Measurements from ENCODE around the gene SFSWAP. TPM values are rescaled to one million over a fixed set of nuclear protein-coding genes. Genes with fewer than 3 reads are reported as not detected.

SFSWAP gene
- total RNA-seq, 1 experiment from 2014 or later = 76.3 TPM

DNA sequence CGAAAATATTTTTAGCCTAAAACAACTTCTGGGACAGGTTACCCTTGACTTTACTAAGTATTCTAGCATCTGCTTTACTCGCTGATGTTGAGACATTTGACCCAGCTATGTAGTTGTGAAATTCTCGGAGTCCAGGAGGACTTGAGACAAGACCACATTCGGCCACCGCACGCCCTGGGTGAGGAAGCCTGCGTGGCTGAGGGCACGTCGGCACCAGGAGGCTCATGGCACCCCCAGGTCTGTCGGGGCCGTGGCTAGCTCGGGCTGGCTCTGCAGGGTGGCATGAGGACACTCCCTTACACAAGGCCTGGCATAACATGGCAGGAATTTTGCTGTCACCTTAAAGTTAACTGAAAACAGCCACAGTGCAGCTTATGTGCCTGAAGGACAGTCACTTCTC is 59.2 kb downstream of the SFSWAP start (continued):
- TF ChIP-seq ATF1 (CRISPR knock-in tag; IDR thresholded peaks at IDR 0.05) = no peak

DNA sequence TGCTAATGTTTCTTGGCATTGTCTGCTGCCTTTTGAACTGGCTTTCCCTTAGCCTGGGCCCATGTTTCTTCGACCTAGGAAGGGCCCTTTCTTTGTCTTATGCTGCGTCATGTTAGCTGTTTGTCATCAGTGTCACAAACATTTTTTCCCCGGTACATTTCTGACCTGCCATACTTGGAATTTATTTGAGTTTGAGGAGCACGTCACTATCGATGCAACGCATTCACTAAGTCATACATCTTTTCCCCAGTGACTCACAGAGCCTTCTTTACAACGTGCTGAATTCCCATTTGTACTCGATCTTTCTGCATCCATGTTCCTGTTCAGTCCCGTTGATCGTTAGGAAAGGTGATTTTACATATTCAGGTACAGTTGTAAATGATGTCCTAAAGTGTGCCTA is 61.1 kb downstream of the SFSWAP start:
- CTCF ChIA-PET = no interaction called here
- Mint-ChIP-seq H3K4me3 (no peak overlapping the region), H3K4me1 (peaks cover 50% of the 10 kb centered on the region), H3K27me3 (ENCODE audit: low read depth) (no peaks in the 10 kb centered on the region), H3K27ac (peak overlapping the region; percentile 43; the same call in 1 of the 2 replicates), H3K9me3 (no peaks in the 10 kb centered on the region), H3K36me3 (peaks cover 42% of the 10 kb centered on the region)
- POLR2A ChIA-PET = no interaction called here
- DNase-seq (ENCODE audit: low spot score) (no peak), ATAC-seq (no peak)
- no peak for TF ChIP-seq RORB (CRISPR knock-in tag; IDR thresholded peaks at IDR 0.05)

DNA sequence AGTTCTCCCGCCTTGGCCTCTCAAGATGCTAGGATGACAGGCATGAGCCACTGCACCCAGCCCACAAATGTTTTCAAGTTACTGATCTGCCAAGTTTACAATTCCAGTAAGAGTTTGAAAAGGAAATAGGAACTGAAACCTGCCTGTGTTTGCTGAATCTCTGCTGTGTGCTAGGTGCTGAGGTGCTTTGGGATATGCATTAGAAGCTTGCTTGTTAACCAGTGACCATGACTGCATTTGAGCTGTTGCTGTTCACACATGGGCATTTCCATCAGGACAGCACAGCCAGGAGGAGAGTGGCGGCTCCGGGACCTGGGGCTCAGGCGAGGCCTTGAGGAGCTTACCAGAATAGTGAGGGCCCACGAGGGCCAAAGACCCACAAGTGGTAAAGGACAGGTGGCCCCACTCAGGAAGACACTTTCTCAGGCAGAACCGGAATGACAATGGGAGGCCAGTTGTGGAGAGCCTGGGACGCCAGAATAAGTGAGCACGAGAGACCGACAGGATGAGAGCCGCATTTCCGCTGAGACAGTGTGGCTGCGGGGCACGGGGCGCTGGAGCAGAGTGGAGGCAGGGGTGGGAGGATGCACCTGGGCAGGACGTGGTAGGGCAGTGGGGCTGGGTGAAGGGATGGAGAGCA is 62.8 kb downstream of the SFSWAP start:
- Mint-ChIP-seq H3K4me3 (peak overlapping the region; percentile 21; the same call in 1 of the 2 replicates), H3K4me1 (peaks cover 50% of the 10 kb centered on the region), H3K27me3 (ENCODE audit: low read depth) (no peaks in the 10 kb centered on the region), H3K9me3 (no peaks in the 10 kb centered on the region), H3K27ac (peak overlapping the region; percentile 91), H3K36me3 (peaks cover 44% of the 10 kb centered on the region)
- ATAC-seq = peak; percentile 88
- CTCF ChIA-PET = interaction anchor here (1.0 to 3.5 kb wide), 2 partner anchors 19 to 23 kb away, joined by 3 to 16 read pairs; no protein-coding TSS in a partner anchor
- TF ChIP-seq, protein P1, sequence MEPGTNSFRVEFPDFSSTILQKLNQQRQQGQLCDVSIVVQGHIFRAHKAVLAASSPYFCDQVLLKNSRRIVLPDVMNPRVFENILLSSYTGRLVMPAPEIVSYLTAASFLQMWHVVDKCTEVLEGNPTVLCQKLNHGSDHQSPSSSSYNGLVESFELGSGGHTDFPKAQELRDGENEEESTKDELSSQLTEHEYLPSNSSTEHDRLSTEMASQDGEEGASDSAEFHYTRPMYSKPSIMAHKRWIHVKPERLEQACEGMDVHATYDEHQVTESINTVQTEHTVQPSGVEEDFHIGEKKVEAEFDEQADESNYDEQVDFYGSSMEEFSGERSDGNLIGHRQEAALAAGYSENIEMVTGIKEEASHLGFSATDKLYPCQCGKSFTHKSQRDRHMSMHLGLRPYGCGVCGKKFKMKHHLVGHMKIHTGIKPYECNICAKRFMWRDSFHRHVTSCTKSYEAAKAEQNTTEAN (CRISPR knock-in tag; IDR thresholded peaks at IDR 0.05) = 0 out of 2 replicates have a peak, but pooled peaks have one; percentile 21
- TF ChIP-seq, protein P2, sequence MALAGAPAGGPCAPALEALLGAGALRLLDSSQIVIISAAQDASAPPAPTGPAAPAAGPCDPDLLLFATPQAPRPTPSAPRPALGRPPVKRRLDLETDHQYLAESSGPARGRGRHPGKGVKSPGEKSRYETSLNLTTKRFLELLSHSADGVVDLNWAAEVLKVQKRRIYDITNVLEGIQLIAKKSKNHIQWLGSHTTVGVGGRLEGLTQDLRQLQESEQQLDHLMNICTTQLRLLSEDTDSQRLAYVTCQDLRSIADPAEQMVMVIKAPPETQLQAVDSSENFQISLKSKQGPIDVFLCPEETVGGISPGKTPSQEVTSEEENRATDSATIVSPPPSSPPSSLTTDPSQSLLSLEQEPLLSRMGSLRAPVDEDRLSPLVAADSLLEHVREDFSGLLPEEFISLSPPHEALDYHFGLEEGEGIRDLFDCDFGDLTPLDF (CRISPR knock-in tag; IDR thresholded peaks at IDR 0.05) = no peak
- 0 out of 2 replicates have a peak, but pooled peaks have one; percentile 22 for TF ChIP-seq FOXP1 (CRISPR knock-in tag; IDR thresholded peaks at IDR 0.05; ENCODE audit: borderline replicate concordance)
- DNase-seq (ENCODE audit: low spot score) = peak; percentile 43
- POLR2A ChIA-PET = interaction anchor here (1.8 kb wide), 1 partner anchor 23 kb away, joined by 4 read pairs; no protein-coding TSS in a partner anchor

DNA sequence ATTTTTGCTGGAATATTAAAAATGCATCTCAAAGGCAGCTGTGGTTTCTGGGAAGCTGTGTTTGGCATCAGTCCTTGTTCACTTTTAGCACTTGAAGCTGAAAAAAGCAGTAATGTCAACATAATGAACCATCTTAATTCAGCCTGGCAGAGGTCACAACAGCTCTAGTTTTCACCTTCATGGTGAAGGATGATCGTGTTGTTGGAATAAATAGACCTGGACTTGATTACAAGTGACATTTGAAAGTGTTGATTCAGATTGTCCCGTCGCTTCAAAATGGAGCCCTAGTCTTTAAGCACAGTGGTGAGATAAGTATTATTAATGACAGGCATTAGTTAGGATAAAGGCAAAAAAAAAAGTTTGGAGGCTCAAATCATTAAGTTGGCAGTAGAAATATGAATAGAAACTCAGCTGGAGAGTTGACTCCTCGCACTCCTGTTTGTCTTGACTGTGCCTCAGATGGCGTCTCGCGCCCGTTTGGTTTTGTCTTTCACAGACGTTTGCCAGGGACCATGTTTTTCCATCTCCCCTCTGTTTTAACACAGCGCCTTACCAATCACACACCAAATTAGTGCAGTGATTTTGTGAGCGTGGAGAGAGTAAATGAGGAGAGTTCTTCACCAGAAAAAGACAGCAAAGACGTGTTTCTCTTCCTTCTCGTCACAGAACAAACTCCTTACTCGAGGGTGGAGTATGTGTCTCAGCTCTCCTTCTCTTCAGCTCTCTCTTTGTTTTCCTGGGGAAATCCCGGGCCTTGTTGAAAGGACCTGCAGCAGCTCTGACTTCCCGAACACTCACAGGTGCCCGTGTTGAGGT is 63.9 kb downstream of the SFSWAP start:
- no peak for DNase-seq (ENCODE audit: low spot score)
- ATAC-seq = no peak

DNA sequence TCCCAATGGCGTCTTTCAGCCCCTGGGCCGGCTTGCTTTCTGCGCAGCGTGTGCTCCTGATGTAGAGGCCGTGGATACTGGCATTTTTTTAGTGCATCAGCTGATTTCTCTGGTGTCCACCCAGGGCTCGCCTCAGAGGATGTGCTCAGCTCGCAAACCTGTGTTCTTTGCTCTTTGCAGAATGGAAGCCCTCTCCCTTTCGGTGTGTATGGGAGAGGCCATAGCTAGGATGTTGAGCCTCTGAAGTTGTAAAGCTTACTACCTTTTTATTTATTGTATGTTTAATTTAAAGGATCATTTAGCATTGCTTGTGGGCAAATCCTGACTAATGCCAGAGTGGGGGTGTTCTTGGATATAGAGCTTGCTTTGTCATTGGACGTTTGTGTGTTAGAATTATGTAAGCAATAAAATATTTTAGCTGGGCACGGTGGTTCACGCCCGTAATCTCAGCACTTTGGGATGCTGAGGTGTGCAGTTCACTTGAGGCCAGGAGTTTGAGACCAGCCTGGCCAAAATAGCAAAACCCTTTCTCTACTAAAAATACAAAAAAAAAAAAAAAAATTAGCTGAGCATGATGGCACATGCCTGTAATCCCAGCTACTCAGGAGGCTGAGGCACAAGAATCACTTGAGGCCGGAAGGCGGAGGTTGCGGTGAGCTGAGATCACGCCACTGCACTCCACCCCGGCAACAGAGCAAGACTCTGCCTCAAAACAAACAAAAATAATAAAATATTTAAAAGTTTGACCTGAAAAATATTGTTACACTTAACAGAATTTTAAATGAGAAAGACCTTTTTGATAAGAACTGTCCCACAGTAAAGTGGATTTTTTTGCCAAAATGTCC is 64.7 kb downstream of the SFSWAP start:
- no peak for ATAC-seq
- Mint-ChIP-seq H3K36me3 (peaks cover 50% of the 10 kb centered on the region), H3K27ac (peak overlapping the region; percentile 91)
- TF ChIP-seq, protein P3, sequence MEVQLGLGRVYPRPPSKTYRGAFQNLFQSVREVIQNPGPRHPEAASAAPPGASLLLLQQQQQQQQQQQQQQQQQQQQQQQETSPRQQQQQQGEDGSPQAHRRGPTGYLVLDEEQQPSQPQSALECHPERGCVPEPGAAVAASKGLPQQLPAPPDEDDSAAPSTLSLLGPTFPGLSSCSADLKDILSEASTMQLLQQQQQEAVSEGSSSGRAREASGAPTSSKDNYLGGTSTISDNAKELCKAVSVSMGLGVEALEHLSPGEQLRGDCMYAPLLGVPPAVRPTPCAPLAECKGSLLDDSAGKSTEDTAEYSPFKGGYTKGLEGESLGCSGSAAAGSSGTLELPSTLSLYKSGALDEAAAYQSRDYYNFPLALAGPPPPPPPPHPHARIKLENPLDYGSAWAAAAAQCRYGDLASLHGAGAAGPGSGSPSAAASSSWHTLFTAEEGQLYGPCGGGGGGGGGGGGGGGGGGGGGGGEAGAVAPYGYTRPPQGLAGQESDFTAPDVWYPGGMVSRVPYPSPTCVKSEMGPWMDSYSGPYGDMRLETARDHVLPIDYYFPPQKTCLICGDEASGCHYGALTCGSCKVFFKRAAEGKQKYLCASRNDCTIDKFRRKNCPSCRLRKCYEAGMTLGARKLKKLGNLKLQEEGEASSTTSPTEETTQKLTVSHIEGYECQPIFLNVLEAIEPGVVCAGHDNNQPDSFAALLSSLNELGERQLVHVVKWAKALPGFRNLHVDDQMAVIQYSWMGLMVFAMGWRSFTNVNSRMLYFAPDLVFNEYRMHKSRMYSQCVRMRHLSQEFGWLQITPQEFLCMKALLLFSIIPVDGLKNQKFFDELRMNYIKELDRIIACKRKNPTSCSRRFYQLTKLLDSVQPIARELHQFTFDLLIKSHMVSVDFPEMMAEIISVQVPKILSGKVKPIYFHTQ (CRISPR knock-in tag; IDR thresholded peaks at IDR 0.05) = no peak
- TF ChIP-seq MYBL2 (CRISPR knock-in tag; IDR thresholded peaks at IDR 0.05) (no peak), FOXK1 (CRISPR knock-in tag; IDR thresholded peaks at IDR 0.05) (no peak), GTF2I (CRISPR knock-in tag; conservative IDR thresholded peaks at IDR 0.05) (no peak)
- TF ChIP-seq, protein P4, sequence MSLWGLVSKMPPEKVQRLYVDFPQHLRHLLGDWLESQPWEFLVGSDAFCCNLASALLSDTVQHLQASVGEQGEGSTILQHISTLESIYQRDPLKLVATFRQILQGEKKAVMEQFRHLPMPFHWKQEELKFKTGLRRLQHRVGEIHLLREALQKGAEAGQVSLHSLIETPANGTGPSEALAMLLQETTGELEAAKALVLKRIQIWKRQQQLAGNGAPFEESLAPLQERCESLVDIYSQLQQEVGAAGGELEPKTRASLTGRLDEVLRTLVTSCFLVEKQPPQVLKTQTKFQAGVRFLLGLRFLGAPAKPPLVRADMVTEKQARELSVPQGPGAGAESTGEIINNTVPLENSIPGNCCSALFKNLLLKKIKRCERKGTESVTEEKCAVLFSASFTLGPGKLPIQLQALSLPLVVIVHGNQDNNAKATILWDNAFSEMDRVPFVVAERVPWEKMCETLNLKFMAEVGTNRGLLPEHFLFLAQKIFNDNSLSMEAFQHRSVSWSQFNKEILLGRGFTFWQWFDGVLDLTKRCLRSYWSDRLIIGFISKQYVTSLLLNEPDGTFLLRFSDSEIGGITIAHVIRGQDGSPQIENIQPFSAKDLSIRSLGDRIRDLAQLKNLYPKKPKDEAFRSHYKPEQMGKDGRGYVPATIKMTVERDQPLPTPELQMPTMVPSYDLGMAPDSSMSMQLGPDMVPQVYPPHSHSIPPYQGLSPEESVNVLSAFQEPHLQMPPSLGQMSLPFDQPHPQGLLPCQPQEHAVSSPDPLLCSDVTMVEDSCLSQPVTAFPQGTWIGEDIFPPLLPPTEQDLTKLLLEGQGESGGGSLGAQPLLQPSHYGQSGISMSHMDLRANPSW (CRISPR knock-in tag; conservative IDR thresholded peaks at IDR 0.05; ENCODE audit: low read depth) = no peak
- TF ChIP-seq, protein P5, sequence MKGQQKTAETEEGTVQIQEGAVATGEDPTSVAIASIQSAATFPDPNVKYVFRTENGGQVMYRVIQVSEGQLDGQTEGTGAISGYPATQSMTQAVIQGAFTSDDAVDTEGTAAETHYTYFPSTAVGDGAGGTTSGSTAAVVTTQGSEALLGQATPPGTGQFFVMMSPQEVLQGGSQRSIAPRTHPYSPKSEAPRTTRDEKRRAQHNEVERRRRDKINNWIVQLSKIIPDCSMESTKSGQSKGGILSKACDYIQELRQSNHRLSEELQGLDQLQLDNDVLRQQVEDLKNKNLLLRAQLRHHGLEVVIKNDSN (CRISPR knock-in tag; IDR thresholded peaks at IDR 0.05) = no peak

More for the DNA sequence above, 63.9 kb downstream of the SFSWAP start:
- peak overlapping the region; percentile 91 for H3K27ac Mint-ChIP-seq
- TF ChIP-seq ZNF671 (CRISPR knock-in tag; IDR thresholded peaks at IDR 0.05) = no peak
- H3K36me3 Mint-ChIP-seq = peaks cover 45% of the 10 kb centered on the region
- H3K9me3 Mint-ChIP-seq = no peaks in the 10 kb centered on the region
- no peak overlapping the region for H3K4me3 Mint-ChIP-seq
- H3K27me3 Mint-ChIP-seq (ENCODE audit: low read depth) = no peaks in the 10 kb centered on the region
- ChIA-PET POLR2A (interaction anchor here (1.8 kb wide), 1 partner anchor 22 kb away, joined by 4 read pairs; no protein-coding TSS in a partner anchor), CTCF (interaction anchor here (0.9 to 3.5 kb wide), 4 partner anchors 11 to 59 kb away, joined by 3 to 16 read pairs (median 8); no protein-coding TSS in a partner anchor)
- H3K4me1 Mint-ChIP-seq = peaks cover 50% of the 10 kb centered on the region

More for the DNA sequence above, 64.7 kb downstream of the SFSWAP start:
- Mint-ChIP-seq H3K27me3 (ENCODE audit: low read depth) (no peaks in the 10 kb centered on the region), H3K4me3 (no peak overlapping the region), H3K9me3 (no peaks in the 10 kb centered on the region), H3K4me1 (peaks cover 48% of the 10 kb centered on the region)
- POLR2A ChIA-PET = interaction anchor here (1.8 kb wide), 1 partner anchor 21 kb away, joined by 4 read pairs; no protein-coding TSS in a partner anchor
- no peak for DNase-seq (ENCODE audit: low spot score)
- CTCF ChIA-PET = interaction anchor here (0.9 to 3.5 kb wide), 5 partner anchors 10 to 58 kb away, joined by 3 to 16 read pairs (median 6); no protein-coding TSS in a partner anchor
